ENCODE results near the gene MMP19.

DNA sequence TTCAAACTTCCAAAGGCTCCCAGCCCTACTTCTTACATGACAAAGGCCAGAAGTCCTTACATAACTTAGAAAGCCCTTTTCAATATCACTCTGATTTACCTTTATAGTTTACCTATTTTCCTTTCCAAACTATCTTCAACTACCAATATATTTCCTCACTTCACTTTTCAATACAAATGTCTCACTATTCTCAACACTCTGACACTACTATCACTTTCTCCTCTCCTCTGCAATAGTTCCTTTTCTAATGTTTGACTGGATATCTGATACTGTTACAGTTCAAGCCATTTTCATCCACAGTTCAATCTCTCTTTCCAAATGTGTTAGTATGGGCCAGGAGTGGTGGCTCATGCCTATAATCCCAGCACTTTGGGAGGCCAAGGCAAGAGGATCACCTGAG, 28.5 kb downstream of the MMP19 start:
- TF ChIP-seq TAF1 (IDR thresholded peaks at IDR 0.05; ENCODE audit: low read depth, low read length): no peak
- TF ChIP-seq PAX5 (IDR thresholded peaks at IDR 0.05; ENCODE audit: insufficient read depth, low read length, severe bottlenecking): no peak

Measured in GM12891 (cell line).